Colonic mucosa (tissue), 4 donors: ENCODE results near the gene SCD5. TPM values are rescaled to one million over a fixed set of nuclear protein-coding genes. Genes with fewer than 3 reads are reported as not detected.

Source experiments
- DNase-seq: peaks from one replicate; pipeline ENCODE4 v3.0.0-alpha.2; 2020
- H3K27ac ChIP-seq: fragments of 200-600 bp; one replicate; pipeline ENCODE4 v1.8.0; 2021
- H3K27me3 ChIP-seq: fragments of 200-600 bp; one replicate; pipeline ENCODE4 v1.8.0; 2021
- H3K36me3 ChIP-seq: fragments of 200-600 bp; one replicate; pipeline ENCODE4 v1.8.0; 2021
- H3K4me1 ChIP-seq: fragments of 200-600 bp; one replicate; pipeline ENCODE4 v1.8.0; 2021; ENCODE audit warnings: mild to moderate bottlenecking
- H3K4me3 ChIP-seq: fragments of 200-600 bp; one replicate; pipeline ENCODE4 v1.8.0; 2021
- H3K9ac ChIP-seq, 2 donors: one replicate each; pipeline ENCODE4 v1.7.0; 2013; ENCODE audit warnings: control low read depth in 2 of 2, low read depth in 2 of 2, low read length in 2 of 2
- H3K9me3 ChIP-seq: fragments of 200-600 bp; one replicate; pipeline ENCODE4 v1.8.0; 2021
- CTCF ChIP-seq: fragments of 200-600 bp; IDR thresholded peaks from one replicate; pipeline ENCODE4 v1.8.0; 2022; ENCODE audit warnings: antibody characterized with exemption, mild to moderate bottlenecking
- intact Hi-C: fragments of 100-400 bp; cut with DNase I; formaldehyde crosslinking; loops from one replicate; pipeline ENCODE4 v1.14.1; 2022
- total RNA-seq, 2 donors: library from RNA; stranded (reverse); fragmentation: NEBNext Ultra II Directional in 1 of 2; extraction: Animal tissue kit (Norgen Biotek cat#: 25700) in 1 of 2; gene quantifications; one replicate each; pipeline ENCODE4 v1.2.1, GENCODE V29; 2021
- donor health status: healthy.
- donor health status: DM: no; HTN: no; CAD: no.
- donor health status: DM: no; HTN: no; CAD: no.

Gene SCD5
- total RNA-seq, 2 donors from 2014 or later, result 2.8 to 4.4 TPM

GRCh38 chr4:82753238-82753637, 45.4 kb downstream of the SCD5 start:
- intact Hi-C loops, result no loop called here
- Histone ChIP-seq H3K4me1 (no peaks in the 10 kb centered on the region), H3K9me3 (no peaks in the 10 kb centered on the region), H3K27me3 (no peaks in the 10 kb centered on the region), H3K4me3 (no peak overlapping the region), H3K27ac (no peak overlapping the region), H3K9ac (no peak overlapping the region), H3K36me3 (no peaks in the 10 kb centered on the region)
- no peak for DNase-seq
- no peak for TF ChIP-seq CTCF

GRCh38 chr4:82748810-82749470, 49.7 kb downstream of the SCD5 start:
- Histone ChIP-seq H3K4me3 (no peak overlapping the region), H3K27ac (no peak overlapping the region), H3K27me3 (no peaks in the 10 kb centered on the region), H3K4me1 (no peaks in the 10 kb centered on the region), H3K36me3 (no peaks in the 10 kb centered on the region), H3K9ac (no peak overlapping the region), H3K9me3 (no peaks in the 10 kb centered on the region)
- no peak for TF ChIP-seq CTCF
- DNase-seq, result no peak
- intact Hi-C loops, result no loop called here

- TF ChIP-seq CTCF, result no peak
- H3K4me1 ChIP-seq, result no peaks in the 10 kb centered on the region
- no peak for DNase-seq
- no peaks in the 10 kb centered on the region for H3K27me3 ChIP-seq
- no peak overlapping the region for H3K4me3 ChIP-seq
- H3K27ac ChIP-seq, result no peak overlapping the region
- no peaks in the 10 kb centered on the region for H3K9me3 ChIP-seq
- no peak overlapping the region for H3K9ac ChIP-seq
- intact Hi-C loops, result no loop called here
- H3K36me3 ChIP-seq, result no peaks in the 10 kb centered on the region
These were observed 50.7 kb downstream of the SCD5 start for GRCh38 chr4:82747686-82748575.

GRCh38 chr4:82746705-82747574, 51.7 kb downstream of the SCD5 start:
- intact Hi-C loops, result no loop called here

More at GRCh38 chr4:82746705-82747574, 51.7 kb downstream of the SCD5 start:
- Histone ChIP-seq H3K9ac (no peak overlapping the region), H3K36me3 (no peaks in the 10 kb centered on the region), H3K27ac (no peak overlapping the region), H3K4me1 (no peaks in the 10 kb centered on the region), H3K27me3 (no peaks in the 10 kb centered on the region), H3K9me3 (no peaks in the 10 kb centered on the region), H3K4me3 (no peak overlapping the region)
- TF ChIP-seq CTCF, result no peak
- DNase-seq, result no peak
